Adrenal gland (tissue), 12 donors: Measurements from ENCODE around the gene ZMYND8. TPM values are rescaled to one million over a fixed set of nuclear protein-coding genes. Genes with fewer than 3 reads are reported as not detected.

ENCODE experiments used
- DNase-seq, 7 donors: peaks; one replicate each; pipeline ENCODE4 v3.0.0-alpha.2; 2019 to 2020
- H3K27ac ChIP-seq, 5 donors: fragments of 200-600 bp; sonication (generic) in 4 of 5; 1 replicate in 3 of 5; 2 replicates in 2 of 5; pipeline versions ENCODE4 v1.5.1 to v1.8.0; 2016 to 2020; ENCODE audit warnings: mild to moderate bottlenecking in 1 of 5
- H3K27me3 ChIP-seq: fragments of 200-600 bp; 2 replicates; pipeline ENCODE4 v1.8.0; 2021
- H3K36me3 ChIP-seq, 2 donors: fragments of 200-600 bp; replicated peaks in 1 of 2; 1 replicate in 1 of 2; 2 replicates in 1 of 2; pipeline versions ENCODE4 v1.5.1 to v1.8.0; 2018 to 2022
- H3K4me1 ChIP-seq, 2 donors: fragments of 200-600 bp; replicated peaks in 1 of 2; 1 replicate in 1 of 2; 2 replicates in 1 of 2; pipeline versions ENCODE4 v1.5.1 to v1.8.0; 2018 to 2021
- H3K4me3 ChIP-seq, 4 donors: fragments of 200-600 bp; sonication (generic) in 3 of 4; one replicate each; pipeline ENCODE4 v1.5.1; 2016 to 2018
- H3K9me3 ChIP-seq, 3 donors: fragments of 200-600 bp; sonication (generic) in 1 of 3; replicated peaks in 1 of 3; 1 replicate in 2 of 3; 2 replicates in 1 of 3; pipeline versions ENCODE4 v1.5.1 to v1.8.0; 2016 to 2021
- POLR2A ChIP-seq, 2 donors: fragments of 450-650 bp; IDR thresholded peaks; one replicate each; pipeline ENCODE4 v1.6.1; 2017; ENCODE audit warnings: antibody characterized with exemption in 2 of 2, mild to moderate bottlenecking in 2 of 2, moderate library complexity in 1 of 2
- WGBS, 4 donors: extraction: QIAGEN DNeasy Blood & Tissue Kit in 2 of 4; methylation state at CpG; one replicate each; pipeline versions ENCODE4 v1.1.5 to v1.1.7; 2013 to 2017; 5-methylcytosine and 5-hydroxymethylcytosine counted together
- intact Hi-C, 2 donors: fragments of 100-400 bp; cut with DNase I; formaldehyde crosslinking; loops; one replicate each; pipeline versions ENCODE4 v1.14.1 to v1.15.0; 2022 to 2023
- polyA plus RNA-seq, 3 donors: library from polyadenylated mRNA; stranded (reverse); fragments of 200-250 nt in 2 of 3; fragments of 350-450 nt in 1 of 3; fragmentation: Illumina TruSeq in 1 of 3; extraction: RNeasy Lipid Tissue Mini Kit (QIAGEN cat#74804) in 1 of 3; gene quantifications; one replicate each; pipeline ENCODE4 v1.2.3, GENCODE V29; 2013 to 2014
- total RNA-seq, 9 donors: library from RNA; depleted of rRNA in 4 of 9; stranded (reverse); fragments of >200 nt in 4 of 9; fragments of 120-200 nt in 1 of 9; fragmentation: NEBNext Ultra II Directional in 1 of 9; extraction: Animal tissue kit (Norgen Biotek cat#: 25700) in 1 of 9; gene quantifications; one replicate each; pipeline versions ENCODE4 v1.1.0 to v1.2.4, GENCODE V29; 2013 to 2023
- TF ChIP-seq, protein P1 (sequence below), 6 experiments: fragments of 450-650 bp in 4 of 6; fragments of 200-600 bp in 2 of 6; sonication (generic) in 1 of 6; IDR thresholded peaks; 1 replicate in 5 of 6; 2 replicates in 1 of 6; pipeline versions ENCODE4 v1.5.1 to v1.8.0; 2016 to 2021; ENCODE audit warnings: antibody characterized with exemption in 6 of 6, mild to moderate bottlenecking in 2 of 6, moderate library complexity in 1 of 6
- donor health status: healthy with polysubstance abuse.
- donor health status: Bipolar disorder and iron deficiency.
- donor health status: DM: yes; HTN: yes; CAD: no.
- donor health status: DM: no; HTN: no; CAD: no.
- donor health status: DM: no; HTN: no; CAD: no.
- donor health status: DM: yes; HTN: yes; CAD: no.

ZMYND8 gene
- total and polyA plus RNA-seq, 12 donors, result 37.0 to 116 (median 67.2) TPM

DNA sequence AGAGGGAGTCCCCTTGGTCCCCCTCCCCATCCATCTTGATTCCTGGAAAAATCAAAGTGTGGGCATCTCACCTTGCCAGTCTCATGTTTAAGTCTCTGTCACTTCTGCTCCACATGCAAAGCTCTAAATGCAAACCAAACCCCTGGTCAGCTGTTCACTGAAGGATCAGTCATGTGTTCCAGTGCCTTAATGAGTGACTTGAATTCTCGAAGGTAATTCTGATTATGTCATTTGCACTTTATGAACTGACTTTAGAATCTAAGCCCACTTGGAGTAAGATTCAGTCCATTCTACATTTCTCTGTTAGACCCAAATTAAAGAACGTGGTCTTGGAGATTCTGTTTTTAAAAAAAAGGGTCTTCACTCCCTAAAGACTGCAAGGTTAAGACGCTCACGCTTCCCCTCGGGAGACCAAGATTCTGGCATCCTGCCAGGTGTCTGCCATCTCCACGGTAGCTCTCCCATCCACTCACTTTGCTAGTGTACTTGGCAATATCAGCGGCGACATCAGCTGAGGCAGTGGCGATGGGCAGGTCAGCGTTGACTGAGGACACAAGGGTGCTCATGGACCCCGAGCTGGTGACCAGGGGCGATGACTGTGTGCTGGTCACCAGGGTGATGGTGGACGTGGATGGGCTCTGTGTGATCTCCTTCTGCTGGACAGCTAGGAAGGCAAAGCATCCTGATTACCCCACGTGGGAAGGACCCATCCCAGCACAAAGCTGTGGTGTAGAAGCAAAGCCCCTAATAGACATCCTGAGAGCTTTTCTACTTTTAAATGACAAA lies 120.5 kb downstream of the ZMYND8 start:
- no peaks in the 10 kb centered on the region for H3K27me3 ChIP-seq
- 67 to 86% (median 83%) methylated on average over 9 to 14 of the region's 14 CpGs for WGBS, 4 donors
- H3K4me1 ChIP-seq, result peaks cover 0 to 11% of the 10 kb centered on the region in 2 donors
- DNase-seq, result no peak
- no peak overlapping the region for H3K4me3 ChIP-seq
- TF ChIP-seq, protein P1, sequence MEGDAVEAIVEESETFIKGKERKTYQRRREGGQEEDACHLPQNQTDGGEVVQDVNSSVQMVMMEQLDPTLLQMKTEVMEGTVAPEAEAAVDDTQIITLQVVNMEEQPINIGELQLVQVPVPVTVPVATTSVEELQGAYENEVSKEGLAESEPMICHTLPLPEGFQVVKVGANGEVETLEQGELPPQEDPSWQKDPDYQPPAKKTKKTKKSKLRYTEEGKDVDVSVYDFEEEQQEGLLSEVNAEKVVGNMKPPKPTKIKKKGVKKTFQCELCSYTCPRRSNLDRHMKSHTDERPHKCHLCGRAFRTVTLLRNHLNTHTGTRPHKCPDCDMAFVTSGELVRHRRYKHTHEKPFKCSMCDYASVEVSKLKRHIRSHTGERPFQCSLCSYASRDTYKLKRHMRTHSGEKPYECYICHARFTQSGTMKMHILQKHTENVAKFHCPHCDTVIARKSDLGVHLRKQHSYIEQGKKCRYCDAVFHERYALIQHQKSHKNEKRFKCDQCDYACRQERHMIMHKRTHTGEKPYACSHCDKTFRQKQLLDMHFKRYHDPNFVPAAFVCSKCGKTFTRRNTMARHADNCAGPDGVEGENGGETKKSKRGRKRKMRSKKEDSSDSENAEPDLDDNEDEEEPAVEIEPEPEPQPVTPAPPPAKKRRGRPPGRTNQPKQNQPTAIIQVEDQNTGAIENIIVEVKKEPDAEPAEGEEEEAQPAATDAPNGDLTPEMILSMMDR (IDR thresholded peaks at IDR 0.05), result no peak
- TF ChIP-seq POLR2A (IDR thresholded peaks at IDR 0.05), result no peak
- H3K9me3 ChIP-seq, result no peaks in the 10 kb centered on the region
- peaks cover 0 to 76% of the 10 kb centered on the region in 2 donors for H3K36me3 ChIP-seq
- no peak overlapping the region for H3K27ac ChIP-seq
- intact Hi-C loops, result no loop called here

DNA sequence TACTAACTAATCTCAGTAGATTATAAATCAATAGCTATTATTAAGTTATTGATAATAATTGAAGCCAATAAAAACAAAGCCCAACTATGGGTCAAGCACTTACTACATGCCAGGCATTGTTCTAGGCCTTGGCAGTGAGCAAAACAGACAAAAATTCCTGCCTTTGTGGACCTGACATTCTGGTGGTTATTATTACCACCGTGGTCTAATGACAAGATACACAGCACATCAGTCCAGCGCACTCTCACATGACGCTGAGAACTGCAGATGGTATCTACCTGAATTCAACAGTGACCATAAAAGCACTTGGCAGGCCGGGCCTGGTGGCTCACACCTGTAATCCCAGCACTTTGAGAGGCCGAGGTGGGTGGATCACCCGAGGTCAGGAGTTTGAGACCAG lies 121.4 kb downstream of the ZMYND8 start:
- Histone ChIP-seq H3K36me3 (peaks cover 0 to 76% of the 10 kb centered on the region in 2 donors), H3K4me1 (peaks cover 0 to 18% of the 10 kb centered on the region in 2 donors), H3K27me3 (no peaks in the 10 kb centered on the region), H3K4me3 (no peak overlapping the region), H3K27ac (no peak overlapping the region), H3K9me3 (no peaks in the 10 kb centered on the region)
- WGBS, 4 donors, result 90 to 98% (median 93%) methylated on average over 6 of the region's 6 CpGs
- intact Hi-C loops, result no loop called here
- TF ChIP-seq, protein P1 (IDR thresholded peaks at IDR 0.05), result no peak
- no peak for TF ChIP-seq POLR2A (IDR thresholded peaks at IDR 0.05)
- no peak for DNase-seq

DNA sequence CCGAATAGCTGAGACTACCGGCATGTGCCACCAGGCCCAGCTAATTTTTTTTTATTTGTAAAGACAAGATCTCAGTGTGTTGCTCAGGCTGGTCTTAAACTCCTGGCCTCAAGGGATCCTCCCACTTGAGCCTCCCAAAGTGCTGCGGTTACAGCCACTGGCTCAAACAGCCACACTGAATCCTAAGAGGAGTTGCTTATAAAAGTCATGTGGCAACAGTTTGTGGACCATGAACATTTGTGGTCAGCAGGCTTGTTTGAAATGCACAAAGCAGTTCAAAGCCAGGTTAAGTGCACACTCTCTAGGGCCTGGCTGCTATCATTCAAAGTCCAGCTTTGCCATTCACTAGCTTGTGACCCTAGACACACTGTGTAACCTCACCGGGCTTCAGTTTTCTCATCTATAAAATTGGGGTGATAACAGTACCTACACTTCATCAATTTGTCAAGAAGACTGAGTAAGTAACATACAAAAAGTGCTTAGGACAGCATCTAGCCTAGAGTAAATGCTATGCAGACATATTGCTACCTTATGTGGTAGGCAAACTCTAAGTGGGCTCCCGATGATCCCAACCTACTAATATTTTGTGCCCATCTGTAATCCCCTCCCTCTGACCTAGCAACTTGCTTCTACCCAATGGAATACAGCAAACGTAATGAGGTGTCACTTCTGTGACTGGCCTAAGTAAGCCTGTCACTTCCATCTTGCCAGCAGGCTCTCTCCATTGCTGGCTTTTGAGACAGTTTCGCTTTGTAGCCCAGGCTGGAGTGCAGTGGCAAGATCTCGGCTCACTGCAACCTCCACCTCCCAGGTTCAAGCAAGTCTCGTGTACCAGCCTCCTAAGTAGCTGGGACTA lies 122.9 kb downstream of the ZMYND8 start:
- intact Hi-C loops, result no loop called here
- H3K36me3 ChIP-seq, result peaks cover 0 to 81% of the 10 kb centered on the region in 2 donors
- TF ChIP-seq, protein P1 (IDR thresholded peaks at IDR 0.05), result no peak
- TF ChIP-seq POLR2A (IDR thresholded peaks at IDR 0.05), result no peak
- H3K27ac ChIP-seq, result no peak overlapping the region
- no peak overlapping the region for H3K4me3 ChIP-seq
- no peaks in the 10 kb centered on the region for H3K27me3 ChIP-seq
- peaks cover 0 to 18% of the 10 kb centered on the region in 2 donors for H3K4me1 ChIP-seq
- no peak for DNase-seq
- no peaks in the 10 kb centered on the region for H3K9me3 ChIP-seq
- 93 to 95% (median 94%) methylated on average over 8 to 9 of the region's 9 CpGs for WGBS, 4 donors

DNA sequence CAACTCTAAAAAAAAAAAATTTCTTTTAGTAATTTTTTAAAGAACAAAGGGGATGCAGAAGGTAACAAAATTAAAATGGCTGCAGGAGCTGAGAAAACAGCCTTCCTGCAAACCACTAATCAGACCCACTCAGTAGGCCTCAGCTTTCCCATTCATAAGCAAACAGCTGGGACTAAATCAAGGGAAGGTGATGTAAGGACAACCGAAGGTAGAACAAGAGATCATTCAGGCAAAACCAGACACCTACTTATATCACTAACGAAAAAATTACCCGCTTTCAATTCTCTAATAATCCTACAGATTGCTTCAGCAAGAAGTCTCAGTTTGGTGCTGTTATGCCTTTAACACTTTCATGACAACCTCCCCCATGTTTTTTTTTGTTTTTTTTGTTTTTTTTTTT lies 124.0 kb downstream of the ZMYND8 start:
- Histone ChIP-seq H3K27ac (peak overlapping the region in 1 of 5 donors; percentile 19), H3K36me3 (peaks cover 0 to 81% of the 10 kb centered on the region in 2 donors)
- intact Hi-C loops, result no loop called here

More for the DNA sequence above, 124.0 kb downstream of the ZMYND8 start:
- 86 to 94% (median 91%) methylated on average over 3 of the region's 3 CpGs for WGBS, 4 donors
- Histone ChIP-seq H3K4me1 (peaks cover 0 to 18% of the 10 kb centered on the region in 2 donors), H3K27me3 (no peaks in the 10 kb centered on the region), H3K9me3 (no peaks in the 10 kb centered on the region), H3K4me3 (no peak overlapping the region)
- TF ChIP-seq, protein P1 (IDR thresholded peaks at IDR 0.05), result no peak
- no peak for TF ChIP-seq POLR2A (IDR thresholded peaks at IDR 0.05)
- no peak for DNase-seq
